GM23338 (cell line): ENCODE data around the gene FBXL2. TPM values are rescaled to one million over a fixed set of nuclear protein-coding genes. Genes with fewer than 3 reads are reported as not detected.
A peak's percentile ranks its signal among the peaks of the same experiment; 100 is the strongest.

Source experiments
- ATAC-seq: fragments of 200-7000 bp; cut with Tn5 transposase; 3 replicates; pipeline ENCODE4 v1.9.1; 2020
- DNase-seq: peaks from one replicate; pipeline ENCODE4 v3.0.0-alpha.2; 2015; ENCODE audit warnings: low spot score
- H2AFZ ChIP-seq: fragments of 200-600 bp; sonication (generic); 2 replicates; pipeline ENCODE4 v1.8.0; 2016; ENCODE audit warnings: antibody characterized with exemption, mild to moderate bottlenecking, moderate library complexity
- H3F3A ChIP-seq: fragments of 200-600 bp; sonication (generic); replicated peaks from 2 replicates; pipeline ENCODE4 v1.8.0; 2017; ENCODE audit warnings: antibody characterized with exemption, mixed run types, low read depth
- H3K27ac ChIP-seq: fragments of 200-600 bp; sonication (generic); 2 replicates; pipeline ENCODE4 v1.6.1; 2016; ENCODE audit warnings: low read depth
- H3K27me3 ChIP-seq: fragments of 200-600 bp; sonication (generic); 2 replicates; pipeline ENCODE4 v1.8.0; 2016; ENCODE audit warnings: mild to moderate bottlenecking, mixed run types, moderate library complexity; ENCODE audit not compliant: insufficient read depth
- H3K36me3 ChIP-seq: fragments of 200-600 bp; sonication (generic); 2 replicates; pipeline ENCODE4 v1.8.0; 2016; ENCODE audit warnings: mild to moderate bottlenecking; ENCODE audit not compliant: insufficient read depth
- H3K4me1 ChIP-seq: fragments of 200-600 bp; sonication (generic); 2 replicates; pipeline ENCODE4 v1.8.0; 2016; ENCODE audit warnings: mild to moderate bottlenecking, moderate library complexity; ENCODE audit not compliant: insufficient read depth
- H3K4me2 ChIP-seq: fragments of 200-600 bp; sonication (generic); 2 replicates; pipeline ENCODE4 v1.7.1; 2017; ENCODE audit warnings: mixed run types
- H3K4me3 ChIP-seq: fragments of 200-600 bp; sonication (generic); 2 replicates; pipeline ENCODE4 v1.6.1; 2016; ENCODE audit warnings: mixed run types
- H3K79me2 ChIP-seq: fragments of 200-600 bp; sonication (generic); replicated peaks from 2 replicates; pipeline ENCODE4 v1.8.0; 2017; ENCODE audit warnings: mild to moderate bottlenecking; ENCODE audit not compliant: insufficient read depth
- H3K9me2 ChIP-seq: fragments of 200-600 bp; sonication (generic); 2 replicates; pipeline ENCODE4 v1.8.0; 2017; ENCODE audit not compliant: insufficient read depth
- H4K20me1 ChIP-seq: fragments of 200-600 bp; sonication (generic); replicated peaks from 2 replicates; pipeline ENCODE4 v1.8.0; 2017; ENCODE audit warnings: mild to moderate bottlenecking; ENCODE audit not compliant: insufficient read depth
- H3K27ac Mint-ChIP-seq: 2 replicates; pipeline ENCODE4 v1.8.0; 2020; ENCODE audit warnings: inconsistent platforms, mild to moderate bottlenecking, moderate library complexity, mixed read lengths
- H3K27me3 Mint-ChIP-seq: 3 replicates; pipeline ENCODE4 v1.8.0; 2022; ENCODE audit warnings: low read depth, mild to moderate bottlenecking, moderate library complexity, mixed read lengths, inconsistent platforms; ENCODE audit not compliant: insufficient read depth, poor library complexity
- H3K36me3 Mint-ChIP-seq: 3 replicates; pipeline ENCODE4 v1.8.0; 2021; ENCODE audit warnings: low read depth, mild to moderate bottlenecking, inconsistent platforms, moderate library complexity, mixed read lengths
- H3K4me1 Mint-ChIP-seq: 3 replicates; pipeline ENCODE4 v1.8.0; 2020; ENCODE audit warnings: mild to moderate bottlenecking, inconsistent platforms, mixed read lengths
- H3K4me3 Mint-ChIP-seq: 3 replicates; pipeline ENCODE4 v1.8.0; 2021; ENCODE audit warnings: moderate library complexity, mild to moderate bottlenecking, inconsistent platforms, mixed read lengths
- H3K9me3 Mint-ChIP-seq: 3 replicates; pipeline ENCODE4 v1.8.0; 2020; ENCODE audit warnings: moderate library complexity, mild to moderate bottlenecking, inconsistent platforms, mixed read lengths
- CREB1 ChIP-seq: fragments of 250-450 bp; sonication (Bioruptor Pico); IDR thresholded peaks from 2 replicates; pipeline ENCODE4 v1.5.0; 2020; ENCODE audit warnings: low read depth, mild to moderate bottlenecking, moderate library complexity
- CTCF ChIP-seq, 2 experiments: fragments of 200-600 bp in 1 of 2; sonication (generic) in 1 of 2; conservative IDR thresholded peaks; 2 replicates each; pipeline versions ENCODE4 v1.5.1 to v1.6.1; 2016 to 2017; ENCODE audit warnings: antibody characterized with exemption in 2 of 2, low read depth in 2 of 2, mild to moderate bottlenecking in 2 of 2, moderate library complexity in 1 of 2
- ETS1 ChIP-seq: IDR thresholded peaks from 2 replicates; pipeline ENCODE4 v1.6.1; 2016; ENCODE audit warnings: antibody characterized with exemption
- EZH2 ChIP-seq: fragments of 200-600 bp; sonication (generic); IDR thresholded peaks from one replicate; pipeline ENCODE4 v1.8.0; 2017; ENCODE audit warnings: antibody characterized with exemption, mild to moderate bottlenecking, low read depth; ENCODE audit not compliant: unreplicated experiment
- EZH2phosphoT487 ChIP-seq: fragments of 200-600 bp; sonication (generic); IDR thresholded peaks from one replicate; pipeline ENCODE4 v1.8.1; 2018; ENCODE audit warnings: antibody characterized with exemption; ENCODE audit not compliant: unreplicated experiment
- JUNB ChIP-seq: IDR thresholded peaks from one replicate; pipeline ENCODE4 v1.6.1; 2016; ENCODE audit warnings: antibody characterized with exemption; ENCODE audit not compliant: unreplicated experiment
- NANOG ChIP-seq: IDR thresholded peaks from 2 replicates; pipeline ENCODE4 v1.6.1; 2016; ENCODE audit warnings: antibody characterized with exemption, borderline replicate concordance
- POLR2AphosphoS5 ChIP-seq: IDR thresholded peaks from 2 replicates; pipeline ENCODE4 v1.6.1; 2016; ENCODE audit warnings: antibody characterized with exemption, low read depth
- REST ChIP-seq: IDR thresholded peaks from one replicate; pipeline ENCODE4 v1.6.1; 2018; ENCODE audit warnings: antibody characterized with exemption; ENCODE audit not compliant: unreplicated experiment
- STAT1 ChIP-seq: IDR thresholded peaks from one replicate; pipeline ENCODE4 v1.6.1; 2016; ENCODE audit warnings: antibody characterized with exemption; ENCODE audit not compliant: unreplicated experiment
- ZNF114 ChIP-seq: fragments of 250-450 bp; sonication (Bioruptor Pico); IDR thresholded peaks from 2 replicates; pipeline ENCODE4 v1.5.0; 2020; ENCODE audit warnings: mild to moderate bottlenecking, moderate library complexity
- ZNF331 ChIP-seq: fragments of 250-450 bp; sonication (Bioruptor Pico); IDR thresholded peaks from 2 replicates; pipeline ENCODE4 v1.5.0; 2020; ENCODE audit warnings: low read depth, mild to moderate bottlenecking, moderate library complexity
- ZNF462 ChIP-seq: fragments of 250-450 bp; sonication (Bioruptor Pico); IDR thresholded peaks from 2 replicates; pipeline ENCODE4 v1.5.0; 2020; ENCODE audit warnings: mild to moderate bottlenecking, moderate library complexity
- polyA plus RNA-seq: library from polyadenylated mRNA; unstranded; fragments of >200 nt; fragmentation: Nextera tagmentation; extraction: Ambion mirVana; gene quantifications from 2 replicates; pipeline ENCODE4 v1.2.1, GENCODE V29; 2016
- total RNA-seq: library from RNA; depleted of rRNA; stranded (reverse); fragments of >200 nt; shearing (Covaris generic); gene quantifications from 2 replicates; pipeline ENCODE4 v1.2.3, GENCODE V29; 2014

Gene FBXL2
- total and polyA plus RNA-seq, 2 experiments from 2014 or later, result 2.8 to 5.7 TPM

GRCh38 chr3:33424606-33425452 is 147.6 kb downstream of the FBXL2 start:
- Histone ChIP-seq H3F3A (no peaks in the 10 kb centered on the region), H2AFZ (no peak overlapping the region), H3K4me3 (no peak overlapping the region), H3K4me2 (peak overlapping the region; percentile 17; the same call in 1 of the 2 replicates), H3K36me3 (peaks cover 5% of the 10 kb centered on the region; the same call in 1 of the 2 replicates), H3K27me3 (no peaks in the 10 kb centered on the region), H3K9me2 (no peaks in the 10 kb centered on the region), H3K27ac (no peak overlapping the region), H3K4me1 (peaks cover 47% of the 10 kb centered on the region), H4K20me1 (peaks cover 32% of the 10 kb centered on the region), H3K79me2 (peaks cover 93% of the 10 kb centered on the region)
- DNase-seq, result no peak
- Mint-ChIP-seq H3K27me3 (peaks cover 10% of the 10 kb centered on the region), H3K4me1 (peaks cover 54% of the 10 kb centered on the region), H3K36me3 (peaks cover 46% of the 10 kb centered on the region), H3K9me3 (no peaks in the 10 kb centered on the region), H3K4me3 (no peak overlapping the region; the same call in 2 of the 3 replicates), H3K27ac (no peak overlapping the region; the same call in 1 of the 2 replicates)
- TF ChIP-seq REST, result no peak
- TF ChIP-seq ZNF331 (CRISPR knock-in tag), result no peak
- no peak for TF ChIP-seq EZH2
- TF ChIP-seq ZNF114 (CRISPR knock-in tag), result no peak
- TF ChIP-seq ETS1, result no peak
- TF ChIP-seq CTCF (conservative IDR thresholded peaks at IDR 0.05; ENCODE audit: low read depth in 2 of 2), result no peak
- TF ChIP-seq STAT1, result no peak
- TF ChIP-seq JUNB, result no peak
- TF ChIP-seq NANOG, result no peak
- TF ChIP-seq POLR2AphosphoS5, result no peak
- TF ChIP-seq ZNF462 (CRISPR knock-in tag), result no peak
- no peak for TF ChIP-seq CREB1 (CRISPR knock-in tag)
- TF ChIP-seq EZH2phosphoT487, result no peak
- no peak for ATAC-seq
